Stimulated activated CD8-positive, alpha-beta memory T cell treated with anti-CD3 and anti-CD28 coated beads, Interleukin-15, amount 100 ng/mL, for 48 hours (primary cell): Measurements from ENCODE around the gene ADD2.
A peak's percentile ranks its signal among the peaks of the same experiment; 100 is the strongest.

ENCODE experiments used
- DNase-seq, 2 donors: peaks; one replicate each; pipeline ENCODE4 v3.0.0-alpha.2; 2020; ENCODE audit warnings: low read depth in 2 of 2

ADD2 gene

GRCh38 chr2:70723286-70723885 lies 44.6 kb downstream of the ADD2 start:
- no peak for DNase-seq

DNA sequence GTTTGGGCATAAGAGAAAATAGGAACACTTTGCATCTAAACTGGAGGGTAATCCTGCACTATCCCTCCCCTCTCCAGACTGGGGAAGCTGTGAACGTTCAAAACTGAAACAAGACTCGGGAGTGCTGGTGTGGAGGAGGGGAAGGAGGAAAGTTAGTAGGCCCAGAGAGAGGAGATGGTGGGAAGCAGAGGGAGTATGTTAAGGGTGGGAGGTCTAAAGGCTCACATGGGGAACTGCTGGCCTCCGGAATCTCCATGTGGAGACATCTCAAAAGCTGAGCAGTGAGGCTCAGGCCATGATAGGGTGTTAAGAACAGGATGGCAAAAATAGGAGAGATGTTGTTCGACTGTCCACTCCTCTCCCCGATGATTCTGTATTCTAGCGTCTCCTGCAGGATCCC lies 47.9 kb downstream of the ADD2 start:
- DNase-seq, result no peak

DNA sequence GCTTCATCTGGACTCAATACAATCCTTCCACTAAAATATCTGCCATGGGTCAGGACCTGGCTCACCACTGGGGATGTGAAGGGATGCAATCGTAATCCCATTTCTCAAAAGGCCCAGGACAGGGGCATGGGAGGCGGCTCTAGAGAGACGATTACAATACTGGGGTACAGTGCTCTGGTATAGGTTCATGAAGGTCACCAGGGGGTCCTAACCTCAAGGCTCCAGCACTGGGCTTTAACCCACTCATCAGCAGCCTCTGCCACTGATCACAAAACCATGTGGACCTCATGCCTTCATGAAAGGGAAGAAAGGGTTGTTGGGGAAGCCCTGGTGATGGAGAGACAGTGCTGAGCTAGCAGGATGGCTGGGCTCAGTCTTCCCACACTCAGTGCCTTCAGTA lies 48.8 kb downstream of the ADD2 start:
- DNase-seq, result no peak

DNA sequence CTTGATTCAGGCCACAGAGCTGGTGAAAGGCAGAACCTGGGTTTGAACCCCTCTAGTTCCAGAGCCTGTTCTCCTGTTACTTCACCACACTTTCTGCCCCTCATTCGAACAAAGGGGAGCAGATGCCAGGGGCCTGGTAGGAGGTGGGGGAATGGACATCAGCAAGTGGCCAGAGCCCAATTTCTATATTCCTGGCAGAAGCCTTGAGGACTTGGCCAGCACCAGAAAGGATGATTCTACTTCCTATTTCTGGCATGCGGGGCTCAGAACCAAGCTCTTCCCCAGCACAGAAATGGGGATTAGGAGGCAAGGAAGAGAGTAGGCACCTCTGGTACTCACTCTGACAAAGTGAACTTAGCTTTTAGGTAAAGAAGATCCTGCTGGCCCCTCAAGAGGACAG lies 49.3 kb downstream of the ADD2 start:
- no peak for DNase-seq

GRCh38 chr2:70718241-70718640 lies 49.8 kb downstream of the ADD2 start:
- DNase-seq, result no peak

- DNase-seq, result no peak
These were observed 50.5 kb downstream of the ADD2 start for GRCh38 chr2:70717431-70718038.

- no peak for DNase-seq
These were observed 51.0 kb downstream of the ADD2 start for GRCh38 chr2:70716951-70717350.

- no peak for DNase-seq
These were observed 51.8 kb downstream of the ADD2 start for GRCh38 chr2:70716131-70716743.

DNA sequence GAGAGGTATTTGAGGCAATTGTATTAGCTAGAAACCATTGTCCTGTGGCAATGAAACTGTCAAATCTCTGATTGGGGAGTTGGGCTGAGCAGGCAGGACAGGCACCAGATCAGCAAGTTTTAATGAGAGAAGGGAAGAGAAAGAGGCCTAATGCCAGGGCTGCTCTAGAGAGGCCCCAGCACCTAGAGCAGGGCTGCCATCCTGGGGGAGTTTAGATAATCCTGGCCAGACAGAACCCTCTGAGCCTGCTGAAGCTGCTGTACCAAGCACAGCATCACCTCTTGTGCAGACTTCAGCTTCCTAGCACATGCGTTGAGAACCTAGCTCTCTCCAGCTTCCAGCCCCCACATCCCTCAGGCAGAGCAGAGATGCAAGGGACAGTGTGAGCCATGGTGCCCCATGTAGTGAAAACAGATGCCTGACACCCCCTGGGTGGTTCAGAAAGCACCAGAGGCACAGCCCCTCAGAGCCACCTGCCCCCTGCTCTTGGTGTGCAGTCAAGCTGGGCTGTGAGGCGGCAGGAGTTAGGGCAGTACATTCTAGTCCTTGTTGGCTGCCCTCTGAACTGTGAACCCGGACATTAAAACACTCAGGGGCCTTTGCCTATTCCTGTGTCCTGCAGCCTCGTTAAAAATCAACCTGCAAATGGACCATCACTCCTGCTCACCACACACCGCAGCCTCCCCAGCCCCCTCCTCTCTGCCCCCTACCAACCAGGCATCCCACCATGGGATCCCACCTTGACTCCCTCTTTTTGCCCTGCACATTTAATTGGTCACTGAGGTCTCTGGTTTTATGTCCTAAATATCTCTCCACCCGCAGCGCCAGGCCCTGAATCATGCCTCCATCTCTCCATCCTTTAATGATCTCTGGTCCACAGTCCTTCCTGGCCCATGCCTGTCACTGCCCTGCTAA lies 52.7 kb downstream of the ADD2 start:
- no peak for DNase-seq

- no peak for DNase-seq
These were observed 53.7 kb downstream of the ADD2 start for GRCh38 chr2:70714141-70714905.

- no peak for DNase-seq
These were observed 55.1 kb downstream of the ADD2 start for GRCh38 chr2:70712916-70713315.

GRCh38 chr2:70711191-70711590 lies 56.8 kb downstream of the ADD2 start:
- no peak for DNase-seq

- no peak for DNase-seq
These were observed 57.8 kb downstream of the ADD2 start for GRCh38 chr2:70710038-70710690.

GRCh38 chr2:70709275-70710037 lies 58.5 kb downstream of the ADD2 start:
- no peak for DNase-seq

GRCh38 chr2:70708376-70709199 lies 59.4 kb downstream of the ADD2 start:
- peak in 1 of 2 donors; percentile 19 for DNase-seq

GRCh38 chr2:70707706-70708105 lies 60.3 kb downstream of the ADD2 start:
- no peak for DNase-seq

- no peak for DNase-seq
These were observed 61.8 kb downstream of the ADD2 start for GRCh38 chr2:70706026-70706795.

- DNase-seq, result no peak
These were observed 62.7 kb downstream of the ADD2 start for GRCh38 chr2:70705160-70705850.
